ENCODE data around the gene DNAJC8.

GRCh38 chr1:28161751-28162150 lies 71.1 kb downstream of the DNAJC8 start:
- TF ChIP-seq, protein P1, sequence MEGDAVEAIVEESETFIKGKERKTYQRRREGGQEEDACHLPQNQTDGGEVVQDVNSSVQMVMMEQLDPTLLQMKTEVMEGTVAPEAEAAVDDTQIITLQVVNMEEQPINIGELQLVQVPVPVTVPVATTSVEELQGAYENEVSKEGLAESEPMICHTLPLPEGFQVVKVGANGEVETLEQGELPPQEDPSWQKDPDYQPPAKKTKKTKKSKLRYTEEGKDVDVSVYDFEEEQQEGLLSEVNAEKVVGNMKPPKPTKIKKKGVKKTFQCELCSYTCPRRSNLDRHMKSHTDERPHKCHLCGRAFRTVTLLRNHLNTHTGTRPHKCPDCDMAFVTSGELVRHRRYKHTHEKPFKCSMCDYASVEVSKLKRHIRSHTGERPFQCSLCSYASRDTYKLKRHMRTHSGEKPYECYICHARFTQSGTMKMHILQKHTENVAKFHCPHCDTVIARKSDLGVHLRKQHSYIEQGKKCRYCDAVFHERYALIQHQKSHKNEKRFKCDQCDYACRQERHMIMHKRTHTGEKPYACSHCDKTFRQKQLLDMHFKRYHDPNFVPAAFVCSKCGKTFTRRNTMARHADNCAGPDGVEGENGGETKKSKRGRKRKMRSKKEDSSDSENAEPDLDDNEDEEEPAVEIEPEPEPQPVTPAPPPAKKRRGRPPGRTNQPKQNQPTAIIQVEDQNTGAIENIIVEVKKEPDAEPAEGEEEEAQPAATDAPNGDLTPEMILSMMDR (IDR thresholded peaks at IDR 0.05), result no peak
- no peak for TF ChIP-seq POLR2AphosphoS5 (IDR thresholded peaks at IDR 0.05)
- TF ChIP-seq POLR2A (IDR thresholded peaks at IDR 0.05), result no peak
